ENCODE measurements around the gene STUM. TPM values are rescaled to one million over a fixed set of nuclear protein-coding genes. Genes with fewer than 3 reads are reported as not detected.

Gene STUM
- polyA plus RNA-seq, 1 donor (not counting 4 experiments of a cell fraction or from before 2014, with no cell fraction given), result 0.01 TPM

- Histone ChIP-seq H4K20me1 (ENCODE audit: control insufficient read depth, extremely low read depth, insufficient read depth, low read length) (peaks cover 3% of the 10 kb centered on the region), H3K27me3 (ENCODE audit: control insufficient read depth, extremely low read depth, insufficient read depth, low read length) (no peaks in the 10 kb centered on the region)
These were observed 93.9 kb downstream of the STUM start for GRCh38 chr1:226642421-226642820.

GRCh38 chr1:226643177-226643576 is 94.6 kb downstream of the STUM start:
- DNase-seq (ENCODE audit: low read depth, low spot score), result no peak
- Histone ChIP-seq H2AFZ (ENCODE audit: control insufficient read depth, low read length) (no peak overlapping the region), H3K27me3 (ENCODE audit: control insufficient read depth, extremely low read depth, insufficient read depth, low read length) (no peaks in the 10 kb centered on the region), H3K27ac (ENCODE audit: control insufficient read depth, insufficient read depth, low read length) (no peak overlapping the region), H4K20me1 (ENCODE audit: control insufficient read depth, extremely low read depth, insufficient read depth, low read length) (peaks cover 3% of the 10 kb centered on the region), H3K9me1 (ENCODE audit: control insufficient read depth, extremely low read depth, insufficient read depth, low read length) (no peaks in the 10 kb centered on the region), H3K9me3 (ENCODE audit: control insufficient read depth, low read depth, low read length) (no peaks in the 10 kb centered on the region), H3K4me2 (ENCODE audit: control insufficient read depth, extremely low read depth, insufficient read depth, low read depth, low read length) (peak overlapping the region; percentile 14), H3K79me2 (ENCODE audit: control insufficient read depth, insufficient read depth, low read length) (no peaks in the 10 kb centered on the region), H3K4me1 (ENCODE audit: control insufficient read depth, extremely low read depth, insufficient read depth, low read length) (peaks cover 10% of the 10 kb centered on the region), H3K36me3 (ENCODE audit: control insufficient read depth in 2 of 2, extremely low read depth in 1 of 2, insufficient read depth in 2 of 2, low read length in 2 of 2) (peaks cover 3 to 7% of the 10 kb centered on the region in 2 experiments), H3K9ac (ENCODE audit: control insufficient read depth, extremely low read depth, insufficient read depth, low read length) (no peak overlapping the region), H3K4me3 (ENCODE audit: control insufficient read depth in 2 of 3, extremely low read depth in 1 of 3, insufficient read depth in 2 of 3, low read depth in 1 of 3, low read length in 3 of 3) (no peak overlapping the region)
- dilution Hi-C loops (cut with MboI; ENCODE audit: extremely low pct_ligation_motif_present, low sequenced_read_pairs), result no loop called here
- FAIRE-seq, result no peak
- no peak for TF ChIP-seq CTCF (optimal IDR thresholded peaks at IDR 0.05 in 1 of 3, IDR thresholded peaks at IDR 0.05 in 1 of 3, conservative IDR thresholded peaks at IDR 0.05 in 1 of 3; ENCODE audit: extremely low read depth in 1 of 3, insufficient read depth in 2 of 3, low read length in 3 of 3)
- no peak for TF ChIP-seq EZH2 (IDR thresholded peaks at IDR 0.05; ENCODE audit: low read length)

More at GRCh38 chr1:226642421-226642820, 93.9 kb downstream of the STUM start:
- Histone ChIP-seq H3K27ac (ENCODE audit: control insufficient read depth, insufficient read depth, low read length) (no peak overlapping the region), H3K79me2 (ENCODE audit: control insufficient read depth, insufficient read depth, low read length) (no peaks in the 10 kb centered on the region), H3K36me3 (ENCODE audit: control insufficient read depth in 2 of 2, extremely low read depth in 1 of 2, insufficient read depth in 2 of 2, low read length in 2 of 2) (peaks cover 2 to 8% of the 10 kb centered on the region in 2 experiments), H3K9me3 (ENCODE audit: control insufficient read depth, low read depth, low read length) (no peaks in the 10 kb centered on the region), H3K4me3 (ENCODE audit: control insufficient read depth in 2 of 3, extremely low read depth in 1 of 3, insufficient read depth in 2 of 3, low read depth in 1 of 3, low read length in 3 of 3) (no peak overlapping the region), H3K9ac (ENCODE audit: control insufficient read depth, extremely low read depth, insufficient read depth, low read length) (no peak overlapping the region), H2AFZ (ENCODE audit: control insufficient read depth, low read length) (no peak overlapping the region), H3K4me2 (ENCODE audit: control insufficient read depth, extremely low read depth, insufficient read depth, low read depth, low read length) (no peak overlapping the region), H3K4me1 (ENCODE audit: control insufficient read depth, extremely low read depth, insufficient read depth, low read length) (peaks cover 10% of the 10 kb centered on the region), H3K9me1 (ENCODE audit: control insufficient read depth, extremely low read depth, insufficient read depth, low read length) (no peaks in the 10 kb centered on the region)
- dilution Hi-C loops (cut with MboI; ENCODE audit: extremely low pct_ligation_motif_present, low sequenced_read_pairs), result no loop called here
- TF ChIP-seq CTCF (optimal IDR thresholded peaks at IDR 0.05 in 1 of 3, IDR thresholded peaks at IDR 0.05 in 1 of 3, conservative IDR thresholded peaks at IDR 0.05 in 1 of 3; ENCODE audit: extremely low read depth in 1 of 3, insufficient read depth in 2 of 3, low read length in 3 of 3) (no peak), EZH2 (IDR thresholded peaks at IDR 0.05; ENCODE audit: low read length) (no peak)
- DNase-seq (ENCODE audit: low read depth, low spot score), result no peak
- no peak for FAIRE-seq

All from keratinocyte (primary cell).